ENCODE data around the gene PTPRH.

Gene PTPRH

GRCh38 chr19:55208880-55209692 is at the start of gene PTPRH:
Gene PTPRH (minus strand): TSS chr19:55209501. CDS start chr19:55209433, 68 bp downstream.
- no peak within 1 kb of the TSS for H3K4me3 ChIP-seq (ENCODE audit: low read depth, low read length)

- H3K4me3 ChIP-seq (ENCODE audit: low read depth, low read length): peak overlapping the region; percentile 85
Observed at GRCh38 chr19:55258476-55258827, 49.2 kb upstream of the PTPRH start.

GRCh38 chr19:55257461-55258420 is 48.4 kb upstream of the PTPRH start:
- H3K4me3 ChIP-seq (ENCODE audit: low read depth, low read length): peak overlapping the region; percentile 85

GRCh38 chr19:55256562-55257460 is 47.5 kb upstream of the PTPRH start:
- H3K4me3 ChIP-seq (ENCODE audit: low read depth, low read length): peak overlapping the region; percentile 85

GRCh38 chr19:55255618-55256423 is 46.5 kb upstream of the PTPRH start:
- no peak overlapping the region for H3K4me3 ChIP-seq (ENCODE audit: low read depth, low read length)

GRCh38 chr19:55254625-55254977 is 45.3 kb upstream of the PTPRH start:
- no peak overlapping the region for H3K4me3 ChIP-seq (ENCODE audit: low read depth, low read length)

- H3K4me3 ChIP-seq (ENCODE audit: low read depth, low read length): no peak overlapping the region
Observed at GRCh38 chr19:55253842-55254624, 44.7 kb upstream of the PTPRH start.

- no peak overlapping the region for H3K4me3 ChIP-seq (ENCODE audit: low read depth, low read length)
Observed at GRCh38 chr19:55252760-55253663, 43.7 kb upstream of the PTPRH start.

GRCh38 chr19:55251341-55252081 is 42.2 kb upstream of the PTPRH start:
- H3K4me3 ChIP-seq (ENCODE audit: low read depth, low read length): no peak overlapping the region

- no peak overlapping the region for H3K4me3 ChIP-seq (ENCODE audit: low read depth, low read length)
Observed at GRCh38 chr19:55250262-55251036, 41.1 kb upstream of the PTPRH start.

- no peak overlapping the region for H3K4me3 ChIP-seq (ENCODE audit: low read depth, low read length)
Observed at GRCh38 chr19:55249841-55250240, 40.5 kb upstream of the PTPRH start.

- no peak overlapping the region for H3K4me3 ChIP-seq (ENCODE audit: low read depth, low read length)
Observed at GRCh38 chr19:55248704-55249103, 39.4 kb upstream of the PTPRH start.

GRCh38 chr19:55248166-55248675 is 38.9 kb upstream of the PTPRH start:
- H3K4me3 ChIP-seq (ENCODE audit: low read depth, low read length): no peak overlapping the region

GRCh38 chr19:55247621-55248099 is 38.4 kb upstream of the PTPRH start:
- no peak overlapping the region for H3K4me3 ChIP-seq (ENCODE audit: low read depth, low read length)

- H3K4me3 ChIP-seq (ENCODE audit: low read depth, low read length): no peak overlapping the region
Observed at GRCh38 chr19:55246462-55247451, 37.5 kb upstream of the PTPRH start.
